Smooth muscle cell of the pulmonary artery (primary cell): ENCODE measurements around the gene UTP20. TPM values are rescaled to one million over a fixed set of nuclear protein-coding genes. Genes with fewer than 3 reads are reported as not detected.

Experiments
- total RNA-seq: library from RNA; depleted of rRNA; stranded (reverse); fragments of >200 nt; gene quantifications from 2 replicates; pipeline ENCODE4 v1.2.3, GENCODE V29; 2014

UTP20 gene
- 14.9 and 19.6 TPM in 2 replicates for total RNA-seq

GRCh38 chr12:101280006-101280505 is at the start of gene UTP20:
UTP20 (plus strand) TSS chr12:101280105; CDS start chr12:101280283, 178 bp downstream.

DNA sequence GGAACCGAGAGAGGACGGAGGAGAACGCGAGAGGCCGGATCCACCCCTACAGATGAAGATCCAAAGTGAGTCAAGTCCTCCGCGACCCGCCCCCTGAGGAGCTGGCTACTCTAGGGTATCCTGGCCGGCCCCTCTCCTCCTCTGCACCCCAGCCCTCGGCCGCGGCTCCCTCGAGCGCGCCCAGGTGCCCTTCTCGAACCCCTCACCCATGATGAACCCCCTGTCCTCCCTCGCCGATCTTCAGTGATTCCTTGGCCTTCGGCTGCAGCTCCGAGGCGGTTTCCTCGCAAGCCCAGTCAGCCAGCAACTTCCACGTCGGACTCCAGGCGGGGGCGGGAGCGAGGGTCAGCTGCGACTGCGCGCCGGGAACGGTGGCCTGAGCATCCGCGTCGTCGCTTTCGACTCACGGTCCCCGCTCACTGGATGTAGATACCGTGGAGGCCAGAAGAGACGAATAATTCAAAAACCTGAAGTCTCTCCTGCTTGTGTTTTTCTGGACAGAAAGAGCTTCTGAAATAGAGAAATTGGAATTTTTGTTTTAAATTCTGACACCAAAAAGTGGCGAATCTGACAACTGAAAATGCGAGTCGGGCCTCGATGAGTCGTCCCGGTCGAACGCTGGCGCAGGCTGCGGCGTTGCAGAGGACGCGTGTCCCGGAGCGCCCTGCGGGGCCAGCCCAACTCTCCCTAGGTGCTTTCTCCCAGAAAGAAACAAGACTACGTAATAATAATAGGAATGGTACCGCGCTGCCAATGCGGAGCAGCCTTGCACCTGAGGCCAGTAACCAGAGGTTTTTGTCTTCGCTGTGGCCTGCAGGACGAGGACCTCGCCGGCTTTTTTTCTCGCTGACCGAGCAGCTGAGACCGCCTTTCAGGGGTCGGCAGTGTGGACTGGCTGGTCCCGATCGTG is 127.8 kb downstream of the UTP20 start, which contains the start of gene ARL1:
Gene ARL1, minus strand, starts transcription at position 337 of the 910 bp plus-strand sequence. Its CDS starts 127 bp downstream, at position 210.

Other genes with a start within 250 kb of the UTP20 start
- gene SLC5A8, start 69.9 kb upstream of the UTP20 start, total RNA-seq = not detected in 2 replicates
- 180 and 207 TPM in 2 replicates for gene ARL1, start 127.7 kb downstream of the UTP20 start, total RNA-seq
- not detected in 2 replicates for gene SPIC, start 195.2 kb downstream of the UTP20 start, total RNA-seq